Activated CD8-positive, alpha-beta memory T cell treated with anti-CD3 and anti-CD28 coated beads, Interleukin-2, amount 50 U/mL, for 24 hours (primary cell): ENCODE data around the gene TSR3.

ENCODE experiments used
- DNase-seq: peaks from one replicate; pipeline ENCODE4 v3.0.0-alpha.2; 2020; ENCODE audit errors: extremely low read depth

Gene TSR3

DNA sequence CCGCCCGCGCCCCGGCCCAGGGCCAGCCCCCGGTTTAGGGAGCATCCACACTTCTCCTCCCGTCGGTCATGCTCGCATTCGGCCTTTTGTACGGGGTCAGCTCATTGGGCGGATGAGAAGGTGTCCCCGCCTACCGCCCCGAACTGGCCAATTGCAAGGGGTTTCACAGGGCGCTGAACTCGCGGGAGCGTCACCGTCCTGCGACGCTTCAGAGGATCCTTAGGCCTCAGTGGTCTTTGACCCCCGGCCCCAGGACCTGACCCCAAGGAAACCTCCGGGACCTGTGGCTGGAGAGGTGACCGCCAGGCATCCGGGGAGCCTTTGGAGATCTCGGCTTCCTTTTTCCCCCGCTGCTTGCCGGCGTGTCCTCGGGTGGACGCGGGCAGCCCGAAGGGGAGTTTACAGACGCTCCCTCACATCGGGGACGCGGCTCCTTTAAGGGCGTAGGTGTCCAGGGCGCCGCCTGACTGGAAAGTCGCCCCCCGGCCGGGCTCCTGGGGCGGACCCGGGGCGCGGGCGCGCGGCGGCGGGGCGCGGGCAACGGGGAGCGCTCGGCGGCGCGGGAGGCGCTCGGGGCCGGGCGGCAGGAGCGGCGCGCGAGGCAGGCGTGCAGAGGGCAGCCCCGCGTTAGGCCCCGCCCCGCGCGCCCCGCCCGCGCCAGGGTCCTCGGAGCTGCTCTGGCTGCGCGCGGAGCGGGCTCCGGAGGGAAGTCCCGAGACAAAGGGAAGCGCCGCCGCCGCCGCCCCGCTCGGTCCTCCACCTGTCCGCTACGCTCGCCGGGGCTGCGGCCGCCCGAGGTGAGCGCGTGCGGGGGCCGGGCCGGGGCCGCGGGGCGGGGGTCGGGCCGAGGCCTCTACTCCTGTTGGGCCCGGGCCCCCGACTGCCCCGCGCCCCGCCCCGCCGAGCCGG lies 42.4 kb downstream of the TSR3 start, which contains the start of gene UBE2I:
Gene UBE2I (plus strand): TSS at position 660 of the 909 bp plus-strand sequence. CDS start 4,395 bp downstream, outside the sequence.
- peak; percentile 98 for DNase-seq

DNA sequence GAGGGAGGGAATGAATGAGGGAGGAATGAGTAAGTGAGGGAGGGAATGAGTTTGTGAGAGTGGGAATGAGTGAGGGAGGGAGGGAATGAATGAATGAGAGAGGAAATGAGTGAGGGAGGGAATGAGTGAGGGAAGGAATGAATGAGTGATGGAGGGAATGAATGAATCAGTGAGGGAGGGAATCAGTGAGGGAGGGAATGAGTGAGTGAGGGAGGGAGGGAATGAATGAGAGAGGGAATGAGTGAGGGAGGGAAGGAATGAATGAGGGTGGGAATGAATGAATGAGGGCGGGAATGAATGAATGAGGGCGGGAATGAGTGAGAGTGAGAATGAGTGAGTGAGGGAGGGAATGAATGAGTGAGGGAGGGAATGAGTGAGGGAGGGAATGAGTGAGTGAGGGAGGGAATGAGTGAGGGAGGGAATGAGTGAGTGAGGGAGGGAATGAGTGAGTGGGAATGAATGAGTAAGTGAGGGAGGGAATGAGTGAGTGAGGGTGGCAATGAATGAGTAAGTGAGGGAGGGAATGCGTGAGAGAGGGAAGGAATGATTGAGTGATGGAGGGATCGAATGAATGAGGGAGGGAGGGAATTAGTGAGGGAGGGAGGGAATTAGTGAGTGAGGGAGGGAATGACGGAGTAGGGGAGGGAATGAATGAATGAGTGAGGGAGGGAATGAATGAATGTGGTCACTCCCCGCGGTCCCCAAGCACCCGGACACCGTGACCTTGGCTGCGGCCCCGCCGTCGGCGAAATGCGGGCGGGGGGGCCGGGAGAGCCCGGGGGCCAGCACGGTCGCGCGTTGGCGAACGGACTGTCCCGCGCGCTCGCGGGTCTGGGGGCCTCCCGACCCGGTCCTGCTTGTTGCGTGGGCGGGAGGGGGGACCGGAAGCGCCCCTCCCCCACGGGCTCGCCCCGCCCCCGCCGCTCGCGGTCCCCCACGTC lies 43.4 kb downstream of the TSR3 start:
- DNase-seq: no peak

DNA sequence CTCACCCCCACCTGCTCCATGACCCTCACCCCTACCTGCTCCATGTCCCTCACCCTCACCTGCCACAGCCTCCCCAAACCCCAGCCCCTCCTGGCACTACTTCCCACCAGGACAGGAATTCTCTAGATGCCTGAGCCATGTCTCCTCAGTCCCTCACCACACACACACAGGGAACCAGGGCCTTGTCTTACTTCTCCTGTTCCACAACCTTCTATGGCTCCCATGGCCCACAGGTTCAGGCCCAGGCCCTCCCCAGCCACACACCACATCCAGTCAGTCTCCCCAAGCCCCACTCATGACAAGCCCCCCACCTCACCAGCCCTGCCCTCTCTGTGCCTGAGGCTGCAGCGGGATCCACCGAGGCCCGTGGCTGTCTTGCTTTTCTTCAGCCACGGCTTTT lies 45.3 kb downstream of the TSR3 start:
- DNase-seq: no peak

DNA sequence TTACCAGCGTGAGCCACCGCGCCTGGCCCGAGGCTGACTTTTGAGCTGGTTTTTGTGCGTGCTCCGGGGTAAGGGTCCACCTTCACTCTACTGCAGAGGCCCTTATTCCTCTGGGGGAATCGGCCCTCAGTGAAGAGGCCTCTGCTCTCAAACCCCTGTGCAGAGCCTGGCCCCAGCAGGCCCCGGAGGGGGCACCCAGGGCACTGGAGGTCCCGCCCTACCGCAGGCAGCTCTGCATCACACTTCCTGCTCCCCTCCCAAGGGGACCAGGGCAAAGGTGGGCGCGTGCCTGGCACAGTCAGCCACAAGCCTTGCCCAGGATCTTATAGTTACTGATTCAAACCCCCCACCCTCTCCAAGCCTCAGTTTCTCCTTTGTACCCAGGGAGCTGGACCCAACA lies 45.9 kb downstream of the TSR3 start:
- DNase-seq: no peak

DNA sequence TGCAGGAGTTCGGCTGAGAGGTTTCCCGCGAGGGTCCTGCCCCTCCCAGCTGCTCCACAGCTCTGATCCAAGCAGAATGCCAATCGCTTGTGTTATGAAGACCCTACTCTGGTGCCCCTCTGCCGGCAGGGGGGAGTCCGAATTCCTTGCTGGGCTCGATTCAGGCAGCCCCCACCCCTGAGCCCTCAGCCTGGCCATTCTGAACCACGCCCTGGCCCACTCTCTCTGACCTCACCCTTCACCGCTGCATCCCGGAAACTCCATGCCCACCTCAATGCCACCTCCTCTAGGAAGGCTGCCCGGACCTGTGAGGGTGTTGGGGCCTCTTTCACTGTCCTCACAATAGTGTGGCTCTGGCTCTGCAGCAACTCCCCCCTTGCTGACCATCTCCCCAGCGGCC lies 50.1 kb downstream of the TSR3 start:
- DNase-seq: no peak

DNA sequence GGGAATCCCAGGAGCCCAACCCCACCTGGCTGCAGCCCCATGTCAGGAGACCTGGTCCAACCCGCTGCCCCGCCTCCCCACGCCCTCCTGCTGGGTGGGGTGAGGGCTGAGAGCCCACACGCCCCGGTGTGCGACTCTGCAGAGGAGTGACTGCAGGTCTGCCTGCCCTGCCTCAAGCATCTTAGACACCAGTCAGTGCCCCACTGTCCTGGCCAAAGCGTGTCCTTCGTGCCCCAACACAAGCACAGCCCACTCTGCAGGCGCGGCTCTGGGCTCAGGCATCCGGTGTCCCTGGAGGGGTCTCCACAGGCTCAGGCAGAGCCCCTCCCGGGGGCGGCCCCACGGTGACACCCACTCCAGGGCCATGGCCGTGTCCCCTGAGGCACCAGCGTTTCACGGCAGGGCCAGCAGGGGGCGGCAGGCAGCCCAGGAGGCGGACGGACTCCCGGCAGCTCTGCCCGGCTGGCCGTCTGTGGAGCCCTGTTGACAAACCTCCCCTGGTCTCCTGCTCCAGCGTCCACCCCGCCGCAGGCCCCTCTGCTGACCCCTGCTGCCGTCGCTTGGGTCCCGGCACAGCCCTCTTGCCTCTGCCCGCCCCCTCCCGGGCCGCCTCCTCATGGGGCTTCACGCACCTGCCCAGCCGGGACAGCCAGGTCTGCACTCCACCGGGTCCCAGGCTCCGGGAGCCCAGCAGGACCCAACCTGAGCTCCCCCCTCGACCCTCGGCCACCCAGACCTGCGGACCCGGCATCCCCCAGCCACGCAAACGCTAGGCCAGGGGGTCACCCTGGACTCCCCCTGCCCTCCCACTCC lies 50.8 kb downstream of the TSR3 start:
- no peak for DNase-seq

DNA sequence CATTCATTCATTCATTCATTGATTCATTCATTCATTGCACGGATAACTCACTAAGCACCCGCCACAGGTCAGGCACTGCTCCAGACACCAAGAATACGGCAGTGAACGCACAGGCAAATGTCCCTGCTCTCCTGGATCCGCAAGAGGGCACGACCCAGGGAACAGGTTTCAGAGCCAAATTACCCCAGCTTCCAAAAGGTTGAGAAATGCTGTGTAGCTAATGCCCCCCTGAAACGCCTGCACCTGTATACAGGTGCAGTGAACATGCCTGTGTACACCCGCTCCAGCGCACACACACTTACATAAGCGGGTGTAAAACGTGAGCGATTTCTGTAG lies 51.8 kb downstream of the TSR3 start:
- DNase-seq: no peak
